ENCODE results near the gene CSGALNACT2. TPM values are rescaled to one million over a fixed set of nuclear protein-coding genes. Genes with fewer than 3 reads are reported as not detected.

CSGALNACT2 gene
- total RNA-seq, 1 experiment from 2014 or later: 30.0 TPM

DNA sequence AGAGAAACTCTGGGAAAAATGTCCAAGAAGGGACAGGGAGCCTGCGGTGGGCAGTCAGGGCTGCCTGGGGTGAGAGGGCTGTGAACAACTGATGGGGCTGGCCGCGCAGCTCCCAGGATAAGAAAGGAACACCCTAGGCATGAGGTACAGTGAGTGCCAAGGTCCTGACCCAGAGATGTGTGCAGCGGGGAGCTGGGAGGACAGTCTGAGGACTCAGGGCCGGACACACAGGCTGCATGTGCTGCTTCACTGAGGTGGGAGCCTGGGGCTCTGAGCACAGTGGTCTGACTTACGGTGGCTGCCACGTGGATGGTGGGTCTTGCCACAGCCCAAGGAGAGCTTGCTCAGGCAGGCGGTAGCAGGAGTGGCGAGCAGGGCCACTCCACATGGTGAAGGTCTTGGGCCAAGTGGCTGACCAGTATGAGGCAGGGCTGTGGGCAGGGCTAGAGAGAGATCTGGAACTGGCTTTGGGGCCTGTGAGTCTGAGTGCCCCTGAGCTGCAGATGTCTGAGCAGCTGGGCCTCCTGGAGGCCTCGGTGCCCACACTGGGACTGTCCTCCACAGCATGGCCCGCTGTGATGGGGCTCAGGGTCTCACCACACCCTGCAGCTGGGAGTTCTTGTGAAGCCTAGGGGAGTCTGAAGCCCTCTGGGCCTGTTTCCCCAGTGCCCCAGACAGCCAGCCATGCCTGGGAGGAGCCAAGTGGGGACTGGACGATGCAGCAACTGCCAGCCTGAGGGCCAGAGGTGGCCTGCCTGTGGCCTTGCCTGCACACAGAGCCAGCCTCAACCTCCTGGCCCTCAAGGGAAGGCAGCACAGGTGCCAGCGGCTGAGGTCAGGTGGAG lies 68.4 kb downstream of the CSGALNACT2 start:
- no TSS peak for BruUV-seq (replicated peaks)
- DNase-seq (ENCODE audit: unreplicated experiment): no peak
- no peaks in the 10 kb centered on the region for H3K27me3 Mint-ChIP-seq (ENCODE audit: insufficient read depth, unreplicated experiment)
- POLR2A ChIA-PET: interaction anchor here (1.1 kb wide), 1 partner anchor 174 kb away, joined by 4 read pairs; no protein-coding TSS in a partner anchor
- intact Hi-C loops (cut with micrococcal nuclease): loop anchor here (10.0 kb wide), 1 partner anchor 78 kb away; no protein-coding TSS in a partner anchor
- H3K4me1 Mint-ChIP-seq (ENCODE audit: insufficient read depth, unreplicated experiment): no peaks in the 10 kb centered on the region
- H3K27ac Mint-ChIP-seq (ENCODE audit: low read depth, unreplicated experiment): no peak overlapping the region
- TF ChIP-seq, protein P1, sequence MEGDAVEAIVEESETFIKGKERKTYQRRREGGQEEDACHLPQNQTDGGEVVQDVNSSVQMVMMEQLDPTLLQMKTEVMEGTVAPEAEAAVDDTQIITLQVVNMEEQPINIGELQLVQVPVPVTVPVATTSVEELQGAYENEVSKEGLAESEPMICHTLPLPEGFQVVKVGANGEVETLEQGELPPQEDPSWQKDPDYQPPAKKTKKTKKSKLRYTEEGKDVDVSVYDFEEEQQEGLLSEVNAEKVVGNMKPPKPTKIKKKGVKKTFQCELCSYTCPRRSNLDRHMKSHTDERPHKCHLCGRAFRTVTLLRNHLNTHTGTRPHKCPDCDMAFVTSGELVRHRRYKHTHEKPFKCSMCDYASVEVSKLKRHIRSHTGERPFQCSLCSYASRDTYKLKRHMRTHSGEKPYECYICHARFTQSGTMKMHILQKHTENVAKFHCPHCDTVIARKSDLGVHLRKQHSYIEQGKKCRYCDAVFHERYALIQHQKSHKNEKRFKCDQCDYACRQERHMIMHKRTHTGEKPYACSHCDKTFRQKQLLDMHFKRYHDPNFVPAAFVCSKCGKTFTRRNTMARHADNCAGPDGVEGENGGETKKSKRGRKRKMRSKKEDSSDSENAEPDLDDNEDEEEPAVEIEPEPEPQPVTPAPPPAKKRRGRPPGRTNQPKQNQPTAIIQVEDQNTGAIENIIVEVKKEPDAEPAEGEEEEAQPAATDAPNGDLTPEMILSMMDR (IDR thresholded peaks at IDR 0.05; ENCODE audit: unreplicated experiment): no peak
- CTCF ChIA-PET: interaction anchor here (0.6 to 2.4 kb wide), 7 partner anchors 13 to 1677 kb away, joined by 3 to 10 read pairs (median 3); no protein-coding TSS in a partner anchor
- no peaks in the 10 kb centered on the region for H3K9me3 Mint-ChIP-seq (ENCODE audit: unreplicated experiment)
- no peak overlapping the region for H3K4me3 Mint-ChIP-seq (ENCODE audit: unreplicated experiment)
- H3K36me3 Mint-ChIP-seq (ENCODE audit: insufficient read depth, unreplicated experiment): no peaks in the 10 kb centered on the region

DNA sequence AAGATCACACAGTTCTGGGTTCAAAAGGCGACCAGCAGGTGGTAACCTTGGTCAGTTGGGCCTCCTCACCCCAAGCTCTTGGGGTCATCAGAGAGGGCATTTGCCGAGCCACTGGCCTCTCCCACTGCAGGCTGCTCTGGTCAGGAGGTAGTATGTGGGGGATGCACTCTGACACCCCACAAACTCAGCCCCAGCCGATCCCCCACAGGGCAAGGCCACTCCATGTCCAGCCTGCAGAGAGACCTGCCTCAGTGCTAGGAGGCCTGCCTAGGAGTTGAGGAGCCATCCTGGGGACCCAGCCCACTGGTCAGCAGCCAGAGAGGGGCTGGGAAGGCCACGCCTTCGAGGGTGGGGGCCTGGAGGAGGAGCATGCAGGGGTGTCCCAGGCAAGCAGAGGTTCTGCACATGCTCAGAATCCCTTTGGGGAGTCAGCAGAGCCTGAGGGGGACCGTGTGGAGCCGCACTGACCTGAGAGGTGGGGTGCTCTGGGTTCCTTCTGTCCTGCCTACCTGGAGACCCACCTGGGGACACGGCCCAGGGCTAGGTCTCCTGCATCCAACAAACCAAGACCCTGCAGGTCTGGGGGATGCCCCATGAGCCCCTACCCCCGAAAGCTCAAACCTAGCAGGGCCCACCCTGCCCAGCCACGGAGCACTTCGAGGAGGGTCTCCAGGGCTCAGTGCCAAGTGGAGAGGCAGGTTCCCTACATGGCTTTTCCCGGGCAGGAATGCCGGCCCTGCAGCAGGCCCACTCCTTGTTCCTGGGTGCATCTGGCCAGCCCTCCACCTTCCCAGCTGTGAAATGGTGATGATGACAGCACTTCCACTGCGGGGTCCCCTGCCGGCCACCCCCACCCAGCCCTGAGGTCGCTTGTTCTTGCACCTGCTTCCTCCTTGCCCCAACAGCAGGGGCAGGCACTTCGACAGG lies 70.2 kb downstream of the CSGALNACT2 start:
- Mint-ChIP-seq H3K9me3 (ENCODE audit: unreplicated experiment) (no peaks in the 10 kb centered on the region), H3K4me3 (ENCODE audit: unreplicated experiment) (no peak overlapping the region), H3K36me3 (ENCODE audit: insufficient read depth, unreplicated experiment) (no peaks in the 10 kb centered on the region), H3K4me1 (ENCODE audit: insufficient read depth, unreplicated experiment) (no peaks in the 10 kb centered on the region), H3K27me3 (ENCODE audit: insufficient read depth, unreplicated experiment) (no peaks in the 10 kb centered on the region), H3K27ac (ENCODE audit: low read depth, unreplicated experiment) (no peak overlapping the region)
- intact Hi-C loops (cut with micrococcal nuclease): loop anchor here (10.0 kb wide), 1 partner anchor 76 kb away; no protein-coding TSS in a partner anchor
- ChIA-PET CTCF (interaction anchor here (0.6 to 1.9 kb wide), 4 partner anchors 47 to 275 kb away, joined by 3 to 7 read pairs (median 4); no protein-coding TSS in a partner anchor), POLR2A (no interaction called here)
- BruUV-seq (replicated peaks): no TSS peak
- DNase-seq (ENCODE audit: unreplicated experiment): no peak
- TF ChIP-seq, protein P1 (IDR thresholded peaks at IDR 0.05; ENCODE audit: unreplicated experiment): no peak

DNA sequence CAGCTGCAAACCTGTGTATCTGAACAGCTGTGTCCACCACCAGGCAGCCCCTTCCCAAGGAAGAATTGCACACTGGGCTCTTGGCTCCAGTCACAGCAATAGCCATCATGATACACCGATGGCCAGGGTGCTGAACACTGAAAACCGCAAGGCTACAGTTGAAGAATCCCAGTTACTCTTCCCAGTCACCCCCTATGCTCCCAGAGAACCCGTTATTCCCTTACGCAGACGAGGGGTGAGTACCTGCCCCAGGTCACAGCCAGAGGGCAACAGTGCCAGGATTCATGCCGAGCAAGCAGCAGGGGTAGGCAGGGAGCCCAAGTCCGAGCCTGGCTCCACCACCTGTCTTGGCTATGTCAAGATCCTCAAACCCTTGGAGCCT lies 70.8 kb downstream of the CSGALNACT2 start:
- CTCF ChIA-PET: interaction anchor here (0.6 to 1.9 kb wide), 3 partner anchors 46 to 275 kb away, joined by 3 to 7 read pairs (median 4); no protein-coding TSS in a partner anchor
- Mint-ChIP-seq H3K27ac (ENCODE audit: low read depth, unreplicated experiment) (no peak overlapping the region), H3K9me3 (ENCODE audit: unreplicated experiment) (no peaks in the 10 kb centered on the region), H3K4me1 (ENCODE audit: insufficient read depth, unreplicated experiment) (no peaks in the 10 kb centered on the region), H3K4me3 (ENCODE audit: unreplicated experiment) (no peak overlapping the region), H3K27me3 (ENCODE audit: insufficient read depth, unreplicated experiment) (no peaks in the 10 kb centered on the region), H3K36me3 (ENCODE audit: insufficient read depth, unreplicated experiment) (no peaks in the 10 kb centered on the region)
- DNase-seq (ENCODE audit: unreplicated experiment): no peak
- TF ChIP-seq, protein P1 (IDR thresholded peaks at IDR 0.05; ENCODE audit: unreplicated experiment): no peak
- POLR2A ChIA-PET: no interaction called here
- no TSS peak for BruUV-seq (replicated peaks)
- intact Hi-C loops (cut with micrococcal nuclease): loop anchor here (10.0 kb wide), 1 partner anchor 76 kb away; no protein-coding TSS in a partner anchor

All from MCF 10A (cell line).